OCI-LY7 (cell line): ENCODE results near the gene FAIM2.

ENCODE experiments used
- CTCF ChIP-seq: fragments of 200-600 bp; sonication (generic); conservative IDR thresholded peaks from 2 replicates; pipeline ENCODE4 v1.5.1; 2014; ENCODE audit warnings: mild to moderate bottlenecking, antibody characterized with exemption, low read length, moderate library complexity, mixed read lengths
- EZH2phosphoT487 ChIP-seq: fragments of 200-600 bp; sonication (generic); IDR thresholded peaks from 2 replicates; pipeline ENCODE4 v1.6.1; 2018; ENCODE audit warnings: low read depth, borderline replicate concordance, mild to moderate bottlenecking, mixed run types, antibody characterized with exemption, low read length, moderate library complexity, mixed read lengths

DNA sequence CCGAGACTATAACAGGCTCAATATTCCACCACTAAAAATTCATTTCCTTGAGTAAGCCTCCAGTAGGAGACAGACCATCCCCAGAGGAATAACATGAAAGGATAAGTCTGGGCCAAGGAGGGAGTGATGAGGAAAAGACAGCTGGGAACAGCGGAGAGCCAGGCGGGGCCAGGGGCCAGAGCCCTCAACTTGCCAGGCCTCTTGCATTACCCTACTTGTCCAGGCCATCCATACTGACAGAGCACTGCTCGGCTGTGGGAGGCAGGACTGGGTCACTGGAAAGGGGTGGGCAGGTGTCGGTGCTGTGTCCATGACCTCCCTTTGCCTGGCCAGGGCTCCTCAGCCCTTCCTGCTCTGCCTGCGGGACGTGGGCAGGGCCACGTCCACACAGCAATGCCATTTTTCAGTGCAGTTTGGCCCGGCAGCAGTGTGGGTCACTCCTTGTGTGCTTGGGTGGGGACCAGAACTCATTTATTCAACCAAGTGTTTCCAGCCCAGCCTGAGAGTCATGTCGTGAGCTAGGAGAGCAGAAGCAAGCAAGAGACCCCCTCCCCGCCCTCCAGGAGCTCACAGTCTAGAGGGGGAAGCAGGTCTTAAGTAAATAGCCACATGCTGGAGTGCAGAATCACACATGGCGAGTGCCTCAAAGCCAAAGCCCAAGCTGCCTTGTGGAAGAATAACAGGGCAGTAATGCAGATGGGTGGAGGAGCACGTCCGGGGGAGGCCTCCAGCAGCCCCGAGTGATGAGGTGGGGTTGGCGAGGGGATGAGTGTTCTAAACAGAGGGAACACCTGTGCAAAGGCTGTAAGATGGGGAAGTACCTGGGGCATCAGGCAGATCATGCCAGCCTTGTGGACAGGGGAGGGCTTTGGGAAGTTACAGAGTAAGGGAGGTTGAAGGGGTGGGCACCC lies 8.9 kb upstream of the FAIM2 start:
- TF ChIP-seq CTCF (no peak), EZH2phosphoT487 (no peak)
